ENCODE data around the gene C1orf174. TPM values are rescaled to one million over a fixed set of nuclear protein-coding genes. Genes with fewer than 3 reads are reported as not detected.

C1orf174 gene
- total RNA-seq, 4 donors from 2014 or later, result 27.3 to 36.6 (median 32.7) TPM

GRCh38 chr1:3905953-3906671 lies 6.0 kb upstream of the C1orf174 start:
- H3K27me3 ChIP-seq, result no peaks in the 10 kb centered on the region
- H3K9me3 ChIP-seq, result no peaks in the 10 kb centered on the region
- WGBS, 2 donors, result 83 to 87% methylated on average over 18 of the region's 18 CpGs
- H3K27ac ChIP-seq, result no peak overlapping the region
- peaks cover 3 to 4% of the 10 kb centered on the region in 2 donors for H3K4me1 ChIP-seq
- TF ChIP-seq POLR2A (IDR thresholded peaks at IDR 0.05) (no peak), CTCF (IDR thresholded peaks at IDR 0.05) (no peak)
- no peak for DNase-seq
- no peak overlapping the region for H3K4me3 ChIP-seq (replicated peaks in 1 of 3)
- H3K36me3 ChIP-seq, result no peaks in the 10 kb centered on the region
- intact Hi-C loops (cut with DNase I), result no loop called here

- H3K27me3 ChIP-seq, result no peaks in the 10 kb centered on the region
- intact Hi-C loops (cut with DNase I), result no loop called here
- H3K36me3 ChIP-seq, result no peaks in the 10 kb centered on the region
- 87% methylated on average over 19 of the region's 19 CpGs for WGBS, 2 donors
- no peak for DNase-seq
- TF ChIP-seq CTCF (IDR thresholded peaks at IDR 0.05), result no peak
- TF ChIP-seq POLR2A (IDR thresholded peaks at IDR 0.05), result no peak
- no peaks in the 10 kb centered on the region for H3K9me3 ChIP-seq
- no peak overlapping the region for H3K4me3 ChIP-seq (replicated peaks in 1 of 3)
- H3K4me1 ChIP-seq, result peaks cover 0 to 3% of the 10 kb centered on the region in 2 donors
- no peak overlapping the region for H3K27ac ChIP-seq
Observed at GRCh38 chr1:3905266-3905952, 5.3 kb upstream of the C1orf174 start.

- intact Hi-C loops (cut with DNase I), result no loop called here
- Histone ChIP-seq H3K4me3 (replicated peaks in 1 of 3) (no peak overlapping the region), H3K27me3 (no peaks in the 10 kb centered on the region), H3K4me1 (peaks cover 0 to 3% of the 10 kb centered on the region in 2 donors), H3K9me3 (no peaks in the 10 kb centered on the region), H3K27ac (no peak overlapping the region), H3K36me3 (no peaks in the 10 kb centered on the region)
- DNase-seq, result no peak
- TF ChIP-seq POLR2A (IDR thresholded peaks at IDR 0.05), result no peak
- WGBS, 2 donors, result 78 to 82% methylated on average over 4 of the region's 4 CpGs
Observed at GRCh38 chr1:3904843-3905185, 4.7 kb upstream of the C1orf174 start.

- no peak overlapping the region for H3K4me3 ChIP-seq (replicated peaks in 1 of 3)
- H3K36me3 ChIP-seq, result no peaks in the 10 kb centered on the region
- H3K4me1 ChIP-seq, result peaks cover 1 to 9% of the 10 kb centered on the region in 2 donors
- no peaks in the 10 kb centered on the region for H3K27me3 ChIP-seq
- intact Hi-C loops (cut with DNase I), result no loop called here
- TF ChIP-seq POLR2A (IDR thresholded peaks at IDR 0.05), result no peak
- TF ChIP-seq CTCF (IDR thresholded peaks at IDR 0.05), result no peak
- no peak overlapping the region for H3K27ac ChIP-seq
- DNase-seq, result no peak
- H3K9me3 ChIP-seq, result no peaks in the 10 kb centered on the region
- whole genome bisulfite sequencing, 2 donors, result 81 to 86% methylated on average over 23 to 24 of the region's 24 CpGs
Observed at GRCh38 chr1:3904006-3904842, 4.2 kb upstream of the C1orf174 start.

- H3K4me3 ChIP-seq (replicated peaks in 1 of 3), result no peak overlapping the region
- WGBS, 2 donors, result 70 to 80% methylated on average over 16 of the region's 16 CpGs
- H3K4me1 ChIP-seq, result peaks cover 4 to 10% of the 10 kb centered on the region in 2 donors
- H3K36me3 ChIP-seq, result no peaks in the 10 kb centered on the region
- H3K27me3 ChIP-seq, result no peaks in the 10 kb centered on the region
- intact Hi-C loops (cut with DNase I), result no loop called here
- no peaks in the 10 kb centered on the region for H3K9me3 ChIP-seq
- TF ChIP-seq POLR2A (IDR thresholded peaks at IDR 0.05), result no peak
- no peak for TF ChIP-seq CTCF (IDR thresholded peaks at IDR 0.05)
- no peak overlapping the region for H3K27ac ChIP-seq
- DNase-seq, result no peak
Observed at GRCh38 chr1:3903141-3904005, 3.3 kb upstream of the C1orf174 start.
